Measurements from ENCODE around the gene DLG4. TPM values are rescaled to one million over a fixed set of nuclear protein-coding genes. Genes with fewer than 3 reads are reported as not detected.

DLG4 gene
- total RNA-seq, 1 donor from 2014 or later: 14.0 TPM

DNA sequence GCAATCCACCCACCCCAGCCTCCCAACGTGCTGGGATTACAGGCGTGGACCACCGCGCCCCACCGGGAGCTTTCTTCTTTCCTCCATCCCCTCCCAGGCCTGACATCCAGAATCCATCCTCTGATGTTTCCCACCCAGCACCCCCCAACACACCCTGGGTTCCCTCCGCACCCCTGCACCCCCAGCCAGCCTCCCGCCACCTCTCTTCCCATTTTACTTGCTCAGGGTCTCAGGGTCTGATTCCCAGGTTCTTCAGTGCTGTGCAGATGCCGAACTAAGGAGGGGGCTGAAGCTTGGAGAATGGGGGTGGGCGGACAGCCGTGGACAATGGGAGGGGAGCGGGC is 40.7 kb downstream of the DLG4 start:
- Histone ChIP-seq H3K4me1 (peaks cover 19% of the 10 kb centered on the region), H3K27me3 (ENCODE audit: low read depth) (peaks cover 51% of the 10 kb centered on the region), H3K4me3 (no peak overlapping the region), H3K36me3 (no peaks in the 10 kb centered on the region), H3K27ac (replicated peaks) (no peak overlapping the region), H3K9me3 (replicated peaks) (no peaks in the 10 kb centered on the region)
- no peak for DNase-seq
- no peak for TF ChIP-seq CTCF (IDR thresholded peaks at IDR 0.05; ENCODE audit: borderline replicate concordance)
- intact Hi-C loops (cut with micrococcal nuclease): loop anchor here (10.0 kb wide), 1 partner anchor 124 kb away; no protein-coding TSS in a partner anchor

GRCh38 chr17:7177954-7178477 is 41.6 kb downstream of the DLG4 start:
- Histone ChIP-seq H3K27ac (replicated peaks) (no peak overlapping the region), H3K27me3 (ENCODE audit: low read depth) (peaks cover 60% of the 10 kb centered on the region), H3K9me3 (replicated peaks) (no peaks in the 10 kb centered on the region), H3K4me3 (peak overlapping the region; percentile 63), H3K4me1 (peaks cover 20% of the 10 kb centered on the region), H3K36me3 (no peaks in the 10 kb centered on the region)
- no peak for DNase-seq
- no peak for TF ChIP-seq CTCF (IDR thresholded peaks at IDR 0.05; ENCODE audit: borderline replicate concordance)
- intact Hi-C loops (cut with micrococcal nuclease): loop anchor here (10.0 kb wide), 1 partner anchor 123 kb away; no protein-coding TSS in a partner anchor

- H3K27ac ChIP-seq (replicated peaks): no peak overlapping the region
- peak overlapping the region; percentile 63 for H3K4me3 ChIP-seq
- peak; percentile 51 for DNase-seq
- H3K9me3 ChIP-seq (replicated peaks): no peaks in the 10 kb centered on the region
- H3K36me3 ChIP-seq: no peaks in the 10 kb centered on the region
- peaks cover 64% of the 10 kb centered on the region for H3K27me3 ChIP-seq (ENCODE audit: low read depth)
- intact Hi-C loops (cut with micrococcal nuclease): loop anchor here (10.0 kb wide), 1 partner anchor 123 kb away; no protein-coding TSS in a partner anchor
- H3K4me1 ChIP-seq: peaks cover 20% of the 10 kb centered on the region
- peak; percentile 92 for TF ChIP-seq CTCF (IDR thresholded peaks at IDR 0.05; ENCODE audit: borderline replicate concordance)
Observed at GRCh38 chr17:7177191-7177953, 42.3 kb downstream of the DLG4 start.

- Histone ChIP-seq H3K4me3 (peak overlapping the region; percentile 63), H3K27ac (replicated peaks) (no peak overlapping the region), H3K4me1 (peaks cover 20% of the 10 kb centered on the region), H3K9me3 (replicated peaks) (no peaks in the 10 kb centered on the region), H3K36me3 (no peaks in the 10 kb centered on the region), H3K27me3 (ENCODE audit: low read depth) (peaks cover 64% of the 10 kb centered on the region)
- TF ChIP-seq CTCF (IDR thresholded peaks at IDR 0.05; ENCODE audit: borderline replicate concordance): no peak
- no peak for DNase-seq
- intact Hi-C loops (cut with micrococcal nuclease): loop anchor here (10.0 kb wide), 1 partner anchor 122 kb away; no protein-coding TSS in a partner anchor
Observed at GRCh38 chr17:7176841-7177190, 42.8 kb downstream of the DLG4 start.

- no peak overlapping the region for H3K4me3 ChIP-seq
- DNase-seq: no peak
- TF ChIP-seq CTCF (IDR thresholded peaks at IDR 0.05; ENCODE audit: borderline replicate concordance): no peak
- H3K27me3 ChIP-seq (ENCODE audit: low read depth): peaks cover 64% of the 10 kb centered on the region
- no peak overlapping the region for H3K27ac ChIP-seq (replicated peaks)
- intact Hi-C loops (cut with micrococcal nuclease): loop anchor here (10.0 kb wide), 1 partner anchor 121 kb away; no protein-coding TSS in a partner anchor
- H3K9me3 ChIP-seq (replicated peaks): no peaks in the 10 kb centered on the region
- no peaks in the 10 kb centered on the region for H3K36me3 ChIP-seq
- H3K4me1 ChIP-seq: peaks cover 20% of the 10 kb centered on the region
Observed at GRCh38 chr17:7176107-7176840, 43.4 kb downstream of the DLG4 start.

Data from left ventricle myocardium inferior (tissue), 1 donor.